ENCODE results near the gene CCL15. TPM values are rescaled to one million over a fixed set of nuclear protein-coding genes. Genes with fewer than 3 reads are reported as not detected.

The CCL15 gene
- total RNA-seq = 10 to 100 TPM in 1 of 2 donors, 1 to 10 TPM in 1; 9.2 to 14.1 TPM
- 10 to 100 TPM in 1 of 2 donors, 1 to 10 TPM in 1; 8.8 to 27.8 TPM for polyA plus RNA-seq

GRCh38 chr17:36001110-36001771 is at the start of gene CCL15:
CCL15 (minus strand) TSS chr17:36001553; CDS start chr17:36001492, 61 bp downstream.
- 27% methylated on average over 6 of the region's 6 CpGs for WGBS
- Histone ChIP-seq H3K27me3 (ENCODE audit: control insufficient read depth in 4 of 4, insufficient read depth in 4 of 4, low read length in 3 of 4) (no peaks in the 10 kb centered on the region), H3K4me1 (ENCODE audit: control insufficient read depth in 4 of 4, insufficient read depth in 4 of 4, low read length in 3 of 4) (peaks cover 2 to 52% (median 35%) of the 10 kb centered on the region in 4 donors), H3K9ac (ENCODE audit: low read depth in 1 of 2, low read length in 2 of 2) (peak within 1 kb of the TSS; percentile 84 to 87), H3K4me3 (ENCODE audit: low read depth in 1 of 3, low read length in 3 of 3) (peak within 1 kb of the TSS; percentile 62 to 76 (median 68)), H3K9me3 (ENCODE audit: control insufficient read depth in 4 of 4, low read length in 3 of 4) (no peaks in the 10 kb centered on the region), H3K36me3 (ENCODE audit: control insufficient read depth in 4 of 4, insufficient read depth in 3 of 4, low read depth in 1 of 4, low read length in 3 of 4) (peaks cover 0 to 7% (median 3%) of the 10 kb centered on the region in 4 donors), H3K27ac (ENCODE audit: low read depth in 1 of 2, low read length in 2 of 2) (peak within 1 kb of the TSS; percentile 83 to 93)
- TF ChIP-seq FOXA1 (IDR thresholded peaks at IDR 0.05) (no peak), TAF1 (conservative IDR thresholded peaks at IDR 0.05) (peak; percentile 94), MAX (IDR thresholded peaks at IDR 0.05) (no peak), ATF3 (IDR thresholded peaks at IDR 0.05) (no peak), HNF4G (IDR thresholded peaks at IDR 0.05) (peak; percentile 45), SP1 (IDR thresholded peaks at IDR 0.05) (peak; percentile 53), YY1 (IDR thresholded peaks at IDR 0.05) (peak; percentile 50), NR2F2 (IDR thresholded peaks at IDR 0.05) (peak; percentile 5), RXRA (IDR thresholded peaks at IDR 0.05) (no peak), FOXA2 (IDR thresholded peaks at IDR 0.05) (no peak), ZBTB33 (IDR thresholded peaks at IDR 0.05) (no peak), CTCF (IDR thresholded peaks at IDR 0.05; ENCODE audit: low read depth, low read length, missing input control) (no peak), GABPA (IDR thresholded peaks at IDR 0.05 in 1 of 2, conservative IDR thresholded peaks at IDR 0.05 in 1 of 2) (no peak), HNF4A (conservative IDR thresholded peaks at IDR 0.05) (peak; percentile 72 to 84), EGR1 (IDR thresholded peaks at IDR 0.05; ENCODE audit: low read depth in 2 of 2) (no peak), REST (IDR thresholded peaks at IDR 0.05) (peak; percentile 68), JUND (IDR thresholded peaks at IDR 0.05) (peak; percentile 13 to 17), RAD21 (IDR thresholded peaks at IDR 0.05) (peak in 1 of 2 donors; percentile 8)
- peak; percentile 41 for DNase-seq (ENCODE audit: low spot score)
